Kidney epithelial cell (primary cell): Measurements from ENCODE around the gene IL1F10. TPM values are rescaled to one million over a fixed set of nuclear protein-coding genes. Genes with fewer than 3 reads are reported as not detected.

Experiments used
- DNase-seq: peaks from one replicate; pipeline ENCODE4 v3.0.0-alpha.2; 2010; ENCODE audit warnings: low read depth
- H3K27me3 ChIP-seq: 2 replicates; pipeline ENCODE4 v1.6.0; 2011; ENCODE audit warnings: low read length; ENCODE audit not compliant: control insufficient read depth, insufficient read depth
- H3K36me3 ChIP-seq: 2 replicates; pipeline ENCODE4 v1.5.1; 2011; ENCODE audit warnings: low read length; ENCODE audit not compliant: control insufficient read depth, insufficient read depth
- H3K4me3 ChIP-seq: 2 replicates; pipeline ENCODE4 v1.5.1; 2011; ENCODE audit warnings: low read depth, mild to moderate bottlenecking, control low read depth, low read length
- total RNA-seq: library from RNA; depleted of rRNA; stranded (reverse); fragments of >200 nt; gene quantifications from 2 replicates; pipeline ENCODE4 v1.2.3, GENCODE V29; 2015
- TF ChIP-seq, protein P1 (sequence below): IDR thresholded peaks from 2 replicates; pipeline ENCODE4 v1.5.1; 2011; ENCODE audit warnings: mild to moderate bottlenecking, moderate library complexity, low read length, control low read depth, inconsistent platforms; ENCODE audit not compliant: insufficient read depth, poor library complexity, severe bottlenecking

IL1F10 gene
- total RNA-seq, 1 donor from 2014 or later: not detected

DNA sequence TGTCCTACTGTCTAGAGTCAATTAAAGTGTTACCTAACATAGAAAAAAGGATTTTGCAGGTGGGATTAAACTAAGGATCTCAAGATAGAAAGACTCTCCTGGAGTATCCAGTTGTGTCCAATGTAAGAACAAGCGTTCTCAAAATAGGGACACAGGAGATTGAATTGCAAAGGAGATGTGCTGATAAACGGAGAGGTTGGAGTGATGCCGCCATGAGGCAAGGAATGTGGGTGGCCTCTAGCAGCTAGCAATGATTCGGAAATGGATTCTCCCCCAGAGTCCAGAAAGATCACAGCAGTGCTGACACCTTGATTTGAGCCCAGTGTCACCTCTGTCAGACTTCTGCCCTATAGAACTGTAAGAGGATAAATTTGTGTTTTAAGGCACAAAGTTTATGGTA lies 35.5 kb downstream of the IL1F10 start:
- H3K36me3 ChIP-seq: no peaks in the 10 kb centered on the region
- H3K4me3 ChIP-seq: no peak overlapping the region
- DNase-seq: no peak
- H3K27me3 ChIP-seq: no peaks in the 10 kb centered on the region
- TF ChIP-seq, protein P1, sequence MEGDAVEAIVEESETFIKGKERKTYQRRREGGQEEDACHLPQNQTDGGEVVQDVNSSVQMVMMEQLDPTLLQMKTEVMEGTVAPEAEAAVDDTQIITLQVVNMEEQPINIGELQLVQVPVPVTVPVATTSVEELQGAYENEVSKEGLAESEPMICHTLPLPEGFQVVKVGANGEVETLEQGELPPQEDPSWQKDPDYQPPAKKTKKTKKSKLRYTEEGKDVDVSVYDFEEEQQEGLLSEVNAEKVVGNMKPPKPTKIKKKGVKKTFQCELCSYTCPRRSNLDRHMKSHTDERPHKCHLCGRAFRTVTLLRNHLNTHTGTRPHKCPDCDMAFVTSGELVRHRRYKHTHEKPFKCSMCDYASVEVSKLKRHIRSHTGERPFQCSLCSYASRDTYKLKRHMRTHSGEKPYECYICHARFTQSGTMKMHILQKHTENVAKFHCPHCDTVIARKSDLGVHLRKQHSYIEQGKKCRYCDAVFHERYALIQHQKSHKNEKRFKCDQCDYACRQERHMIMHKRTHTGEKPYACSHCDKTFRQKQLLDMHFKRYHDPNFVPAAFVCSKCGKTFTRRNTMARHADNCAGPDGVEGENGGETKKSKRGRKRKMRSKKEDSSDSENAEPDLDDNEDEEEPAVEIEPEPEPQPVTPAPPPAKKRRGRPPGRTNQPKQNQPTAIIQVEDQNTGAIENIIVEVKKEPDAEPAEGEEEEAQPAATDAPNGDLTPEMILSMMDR: no peak

DNA sequence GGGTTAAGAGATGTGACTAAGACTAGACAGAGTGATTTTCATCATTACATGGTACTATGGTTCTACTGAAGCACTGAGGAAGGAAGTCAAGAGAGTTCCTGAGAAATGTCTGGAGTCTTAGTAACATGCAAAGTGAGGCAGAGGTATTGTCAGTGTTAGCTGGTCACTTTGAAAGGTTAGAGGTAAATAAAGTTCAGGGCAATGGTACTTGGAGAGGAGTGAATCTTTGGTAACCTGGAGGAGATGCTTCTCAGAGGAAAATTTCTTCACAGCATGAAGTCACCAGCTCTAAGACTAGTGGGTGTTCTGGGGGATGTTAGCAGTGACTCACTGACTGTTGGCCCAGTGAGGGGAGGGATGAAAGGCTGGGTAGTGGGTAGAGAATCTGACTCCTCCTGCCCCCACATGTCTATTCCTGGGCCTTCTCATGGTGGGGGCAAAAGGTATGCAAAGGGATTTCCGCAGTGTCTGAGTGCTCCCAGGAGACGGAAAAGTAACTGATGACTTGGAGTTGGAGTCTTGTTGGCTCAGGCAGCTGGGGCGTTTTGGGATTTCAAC lies 36.4 kb downstream of the IL1F10 start:
- TF ChIP-seq, protein P1: no peak
- no peak for DNase-seq
- Histone ChIP-seq H3K36me3 (no peaks in the 10 kb centered on the region), H3K27me3 (no peaks in the 10 kb centered on the region), H3K4me3 (no peak overlapping the region)

DNA sequence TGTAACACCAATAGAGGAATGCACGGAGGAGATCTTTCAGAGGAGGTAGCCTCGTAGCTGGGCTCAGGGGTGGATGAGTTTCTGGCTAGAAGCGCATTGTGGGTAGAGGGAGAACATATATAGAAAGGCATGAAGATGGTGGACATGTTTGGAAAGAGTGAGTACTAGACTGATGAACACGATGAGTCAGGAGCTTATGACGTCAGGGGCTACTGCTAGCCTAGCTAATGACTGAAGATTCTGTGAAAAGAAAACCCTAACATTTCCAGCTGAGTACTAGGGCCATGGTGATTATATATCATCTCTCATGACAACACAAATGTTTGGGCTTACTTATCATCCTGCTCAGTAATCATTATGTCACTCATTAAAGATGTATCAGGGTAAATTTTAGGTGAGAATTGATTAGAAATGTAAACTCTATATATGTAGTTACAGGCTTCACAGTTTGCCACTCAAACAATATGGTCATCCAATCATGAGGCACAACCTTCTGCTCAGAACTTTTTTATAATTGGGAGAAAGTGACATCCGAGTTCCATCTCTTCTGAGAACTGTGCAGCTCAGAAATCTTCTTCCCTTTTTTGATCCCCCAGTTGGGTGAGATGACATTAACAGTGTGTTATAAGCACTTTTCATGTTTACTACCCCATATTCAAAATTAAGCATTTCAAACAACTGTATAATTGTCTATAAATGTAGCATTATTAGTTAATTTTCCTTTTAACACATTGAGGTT lies 37.4 kb downstream of the IL1F10 start:
- no peaks in the 10 kb centered on the region for H3K36me3 ChIP-seq
- TF ChIP-seq, protein P1: no peak
- no peak for DNase-seq
- no peak overlapping the region for H3K4me3 ChIP-seq
- no peaks in the 10 kb centered on the region for H3K27me3 ChIP-seq

DNA sequence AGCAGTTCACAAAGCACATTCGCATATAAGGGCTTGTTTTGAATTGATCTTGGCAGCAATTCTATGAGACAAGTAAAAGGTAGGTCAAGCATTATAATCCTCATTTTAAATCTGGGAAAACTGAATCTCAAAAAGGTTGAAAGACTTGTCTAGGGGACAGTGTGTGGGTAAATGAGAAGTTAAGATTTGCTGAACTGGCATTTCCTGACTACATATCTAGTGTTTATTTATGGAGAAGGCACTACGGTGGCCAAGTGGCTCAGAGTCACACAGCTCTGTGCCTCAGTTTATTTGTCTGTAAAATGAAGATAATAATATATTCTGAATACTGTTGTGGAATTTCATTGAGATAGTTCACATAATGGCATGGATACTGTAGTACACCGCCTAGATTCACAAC lies 43.4 kb downstream of the IL1F10 start:
- Histone ChIP-seq H3K36me3 (no peaks in the 10 kb centered on the region), H3K27me3 (no peaks in the 10 kb centered on the region), H3K4me3 (no peak overlapping the region)
- TF ChIP-seq, protein P1: no peak
- no peak for DNase-seq

DNA sequence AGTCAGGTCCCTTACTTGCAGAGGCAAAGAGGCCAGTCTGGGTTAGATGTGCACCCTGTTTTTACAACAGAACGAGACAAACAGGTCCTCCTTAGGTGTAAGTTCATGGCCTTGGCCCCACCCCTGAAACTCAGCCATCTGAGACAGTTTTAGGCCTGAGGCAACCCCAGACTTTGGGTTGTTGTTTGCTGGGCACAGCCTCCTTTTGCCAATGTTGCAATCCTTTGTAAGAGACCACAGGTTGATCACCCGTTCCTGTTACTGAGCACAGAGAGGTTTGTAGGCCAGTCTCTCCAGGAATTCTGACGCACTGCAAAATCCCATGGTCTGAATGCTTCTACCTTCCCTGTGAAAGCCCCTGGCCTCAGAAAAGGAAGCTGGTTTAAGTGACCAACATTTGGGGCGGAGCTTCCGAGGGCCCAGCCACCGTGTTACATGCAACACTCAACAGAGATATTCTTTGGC lies 44.1 kb downstream of the IL1F10 start:
- Histone ChIP-seq H3K36me3 (no peaks in the 10 kb centered on the region), H3K27me3 (no peaks in the 10 kb centered on the region), H3K4me3 (no peak overlapping the region)
- TF ChIP-seq, protein P1: no peak
- no peak for DNase-seq
